Right lobe of liver (tissue), 6 donors: Measurements from ENCODE around the gene C2CD5. TPM values are rescaled to one million over a fixed set of nuclear protein-coding genes. Genes with fewer than 3 reads are reported as not detected.

Source experiments
- ATAC-seq, 4 donors: fragments of 200-7000 bp; cut with Tn5 transposase; one replicate each; pipeline ENCODE4 v1.9.1; 2020; ENCODE audit warnings: mild to moderate bottlenecking in 4 of 4, moderate library complexity in 4 of 4
- DNase-seq, 3 donors: peaks; one replicate each; pipeline ENCODE4 v3.0.0-alpha.2; 2020
- H3K27ac ChIP-seq, 3 donors: fragments of 200-600 bp; one replicate each; pipeline ENCODE4 v1.8.0; 2022
- H3K27me3 ChIP-seq, 2 donors: fragments of 200-600 bp; one replicate each; pipeline ENCODE4 v1.8.0; 2022
- H3K36me3 ChIP-seq, 4 donors: fragments of 200-600 bp; sonication (generic) in 1 of 4; one replicate each; pipeline versions ENCODE4 v1.5.1 to v1.8.0; 2017 to 2022; ENCODE audit warnings: control low read depth in 1 of 4
- H3K4me1 ChIP-seq, 4 donors: fragments of 200-600 bp; sonication (generic) in 1 of 4; one replicate each; pipeline versions ENCODE4 v1.5.1 to v1.8.0; 2017 to 2022; ENCODE audit warnings: control low read depth in 1 of 4
- H3K4me3 ChIP-seq, 3 donors: fragments of 200-600 bp; one replicate each; pipeline ENCODE4 v1.8.0; 2022
- H3K9me3 ChIP-seq, 4 donors: fragments of 200-600 bp; sonication (generic) in 1 of 4; one replicate each; pipeline versions ENCODE4 v1.5.1 to v1.8.0; 2017 to 2022; ENCODE audit warnings: control low read depth in 1 of 4
- CTCF ChIP-seq, 4 donors: fragments of 200-600 bp in 3 of 4; fragments of 450-650 bp in 1 of 4; IDR thresholded peaks; one replicate each; pipeline versions ENCODE4 v1.5.1 to v1.8.0; 2016 to 2022; ENCODE audit warnings: antibody characterized with exemption in 4 of 4, mild to moderate bottlenecking in 2 of 4
- POLR2A ChIP-seq: fragments of 450-650 bp; IDR thresholded peaks from one replicate; pipeline ENCODE4 v1.6.1; 2017; ENCODE audit warnings: antibody characterized with exemption, mild to moderate bottlenecking
- WGBS: methylation state at CpG from one replicate; pipeline ENCODE4 v1.1.6; 2018; ENCODE audit warnings: low coverage, low lambda C conversion rate; ENCODE audit not compliant: insufficient coverage; ENCODE audit errors: missing lambda C conversion rate; 5-methylcytosine and 5-hydroxymethylcytosine counted together
- intact Hi-C, 2 donors: fragments of 100-400 bp; cut with DNase I; formaldehyde crosslinking; loops; one replicate each; pipeline versions ENCODE4 v1.11.2 to v1.14.1; 2022
- total RNA-seq, 6 experiments: library from RNA; depleted of rRNA in 2 of 6; stranded (reverse); fragments of >200 nt in 2 of 6; fragmentation: NEBNext Ultra II Directional in 3 of 6; extraction: Animal tissue kit (Norgen Biotek cat#: 25700) in 3 of 6; gene quantifications; one replicate each; pipeline versions ENCODE4 v1.1.0 to v1.2.4, GENCODE V29; 2016 to 2023
- donor health status: DM: no; HTN: yes; CAD: no.
- donor health status: DM: no; HTN: no; CAD: no.
- donor health status: DM: no; HTN: no; CAD: no.
- donor health status: DM: no; HTN: yes; CAD: no.
- donor health status: DM: no; HTN: yes; CAD: no.

Gene C2CD5
- total RNA-seq, 6 experiments from 2014 or later = 8.5 to 15.1 (median 12.4) TPM

- 86% methylated on average over 1 of the region's 1 CpG for WGBS
- no peaks in the 10 kb centered on the region for H3K27me3 ChIP-seq
- intact Hi-C loops = no loop called here
- ATAC-seq (no peak), DNase-seq (no peak)
- no peaks in the 10 kb centered on the region for H3K4me1 ChIP-seq
- no peaks in the 10 kb centered on the region for H3K9me3 ChIP-seq
- TF ChIP-seq CTCF (IDR thresholded peaks at IDR 0.05) (no peak), POLR2A (no peak)
- no peak overlapping the region for H3K27ac ChIP-seq
- H3K4me3 ChIP-seq = no peak overlapping the region
- no peaks in the 10 kb centered on the region for H3K36me3 ChIP-seq
These were observed 137.7 kb downstream of the C2CD5 start for GRCh38 chr12:22406627-22407026.

- TF ChIP-seq CTCF (IDR thresholded peaks at IDR 0.05) (no peak), POLR2A (no peak)
- no peak overlapping the region for H3K4me3 ChIP-seq
- no peaks in the 10 kb centered on the region for H3K9me3 ChIP-seq
- no peak for ATAC-seq
- intact Hi-C loops = no loop called here
- no peaks in the 10 kb centered on the region for H3K36me3 ChIP-seq
- DNase-seq = no peak
- no peak overlapping the region for H3K27ac ChIP-seq
- WGBS = 59% methylated on average over 4 of the region's 4 CpGs
- H3K27me3 ChIP-seq = no peaks in the 10 kb centered on the region
- no peaks in the 10 kb centered on the region for H3K4me1 ChIP-seq
These were observed 144.7 kb downstream of the C2CD5 start for GRCh38 chr12:22399464-22400180.

Other genes starting within 250 kb of the C2CD5 start
- gene ST8SIA1, start 209.8 kb downstream of the C2CD5 start, total RNA-seq = under 1 TPM in 3 of 6 experiments, not detected in 3; 0.16 to 0.37 (median 0.35) TPM
- gene ETNK1, start 80.6 kb upstream of the C2CD5 start, total RNA-seq = 10 to 100 TPM; 24.1 to 65.3 (median 34.8) TPM